NCI-H187 (cell line): ENCODE results near the gene HTR3D.
"Not testable (repeated sequence)": the region's sequence is repeated elsewhere in the genome, so short reads cannot be mapped to it uniquely, and the experiment has no call there.

Experiments
- DNase-seq, 2 experiments: peaks; one replicate each; lab custom pipeline; 2025; lab: John Stamatoyannopoulos, UW

Gene HTR3D

GRCh38 chr3:184016811-184017671, 14.5 kb upstream of the HTR3D start:
- peak; percentile 18 to 24 for DNase-seq

GRCh38 chr3:184017672-184018423, 13.7 kb upstream of the HTR3D start, which contains the start of gene ABCC5:
Gene ABCC5, minus strand, starts transcription at chr3:184017884. Its CDS starts 3,492 bp downstream, at chr3:184014392.
- DNase-seq, result peak; percentile 65 to 88

GRCh38 chr3:184018424-184018973, 13.0 kb upstream of the HTR3D start:
- DNase-seq, result no peak

- no peak for DNase-seq
Observed at GRCh38 chr3:184022323-184022722, 9.2 kb upstream of the HTR3D start.

- not testable (repeated sequence) for DNase-seq
Observed at GRCh38 chr3:184025256-184025655, 6.3 kb upstream of the HTR3D start.

- not testable (repeated sequence) for DNase-seq
Observed at GRCh38 chr3:184028275-184028890, 3.2 kb upstream of the HTR3D start.

GRCh38 chr3:184029443-184029842, 2.1 kb upstream of the HTR3D start:
- no peak for DNase-seq

GRCh38 chr3:184030536-184030935, 1.0 kb upstream of the HTR3D start:
- no peak for DNase-seq

GRCh38 chr3:184037816-184038215, 6.3 kb downstream of the HTR3D start:
- no peak for DNase-seq

- not testable (repeated sequence) for DNase-seq
Observed at GRCh38 chr3:184038307-184038706, 6.8 kb downstream of the HTR3D start.

- no peak for DNase-seq
Observed at GRCh38 chr3:184039414-184039813, 7.9 kb downstream of the HTR3D start.

GRCh38 chr3:184040010-184040409, 8.5 kb downstream of the HTR3D start:
- DNase-seq, result no peak

GRCh38 chr3:184042617-184043016, 11.1 kb downstream of the HTR3D start:
- DNase-seq, result peak in 1 of 2 experiments; percentile 21

- no peak for DNase-seq
Observed at GRCh38 chr3:184045995-184046394, 14.5 kb downstream of the HTR3D start.

GRCh38 chr3:184050217-184050847, 18.8 kb downstream of the HTR3D start:
- DNase-seq, result no peak

GRCh38 chr3:184052767-184053166, 21.2 kb downstream of the HTR3D start, which contains the start of gene HTR3C:
Gene HTR3C, plus strand, starts transcription at chr3:184053047. Its CDS starts 34 bp downstream, at chr3:184053081.
- no peak for DNase-seq

GRCh38 chr3:184058029-184058428, 26.5 kb downstream of the HTR3D start:
- no peak for DNase-seq

GRCh38 chr3:184059424-184059823, 27.9 kb downstream of the HTR3D start:
- no peak for DNase-seq

GRCh38 chr3:184062637-184063036, 31.1 kb downstream of the HTR3D start:
- DNase-seq, result no peak

- DNase-seq, result no peak
Observed at GRCh38 chr3:184066211-184066610, 34.7 kb downstream of the HTR3D start.

- DNase-seq, result no peak
Observed at GRCh38 chr3:184067573-184068055, 36.1 kb downstream of the HTR3D start.
